Airway epithelial cell (primary cell): ENCODE measurements around the gene HS3ST1. TPM values are rescaled to one million over a fixed set of nuclear protein-coding genes. Genes with fewer than 3 reads are reported as not detected.

Experiments
- total RNA-seq: library from RNA; depleted of rRNA; stranded (reverse); fragments of >200 nt; gene quantifications from 2 replicates; pipeline ENCODE4 v1.2.3, GENCODE V29; 2015

HS3ST1 gene
- 1.7 and 10.1 TPM in 2 replicates for total RNA-seq

GRCh38 chr4:11428231-11428898 lies at the start of gene HS3ST1:
TSS of gene HS3ST1 (minus strand) at chr4:11428894. CDS start at chr4:11400005, 28,889 bp downstream.

